Esophagus squamous epithelium (tissue), 4 donors: ENCODE data around the gene AP1G1.

Experiments
- POLR2A ChIP-seq, 4 donors: fragments of 450-650 bp; IDR thresholded peaks; one replicate each; pipeline ENCODE4 v1.6.1; 2017; ENCODE audit warnings: antibody characterized with exemption in 4 of 4, mild to moderate bottlenecking in 4 of 4, moderate library complexity in 3 of 4
- TF ChIP-seq, protein P1 (sequence below), 6 experiments: fragments of 450-650 bp in 4 of 6; fragments of 200-600 bp in 2 of 6; sonication (generic) in 2 of 6; IDR thresholded peaks; one replicate each; pipeline ENCODE4 v1.5.1; 2016 to 2019; ENCODE audit warnings: antibody characterized with exemption in 6 of 6, mild to moderate bottlenecking in 4 of 6, moderate library complexity in 4 of 6

- TF ChIP-seq, protein P1, sequence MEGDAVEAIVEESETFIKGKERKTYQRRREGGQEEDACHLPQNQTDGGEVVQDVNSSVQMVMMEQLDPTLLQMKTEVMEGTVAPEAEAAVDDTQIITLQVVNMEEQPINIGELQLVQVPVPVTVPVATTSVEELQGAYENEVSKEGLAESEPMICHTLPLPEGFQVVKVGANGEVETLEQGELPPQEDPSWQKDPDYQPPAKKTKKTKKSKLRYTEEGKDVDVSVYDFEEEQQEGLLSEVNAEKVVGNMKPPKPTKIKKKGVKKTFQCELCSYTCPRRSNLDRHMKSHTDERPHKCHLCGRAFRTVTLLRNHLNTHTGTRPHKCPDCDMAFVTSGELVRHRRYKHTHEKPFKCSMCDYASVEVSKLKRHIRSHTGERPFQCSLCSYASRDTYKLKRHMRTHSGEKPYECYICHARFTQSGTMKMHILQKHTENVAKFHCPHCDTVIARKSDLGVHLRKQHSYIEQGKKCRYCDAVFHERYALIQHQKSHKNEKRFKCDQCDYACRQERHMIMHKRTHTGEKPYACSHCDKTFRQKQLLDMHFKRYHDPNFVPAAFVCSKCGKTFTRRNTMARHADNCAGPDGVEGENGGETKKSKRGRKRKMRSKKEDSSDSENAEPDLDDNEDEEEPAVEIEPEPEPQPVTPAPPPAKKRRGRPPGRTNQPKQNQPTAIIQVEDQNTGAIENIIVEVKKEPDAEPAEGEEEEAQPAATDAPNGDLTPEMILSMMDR (IDR thresholded peaks at IDR 0.05) = no peak
- TF ChIP-seq POLR2A (IDR thresholded peaks at IDR 0.05) = no peak
Measured at GRCh38 chr16:71732587-71732986, 76.0 kb downstream of the AP1G1 start.
